ENCODE measurements around the gene ADCY2. TPM values are rescaled to one million over a fixed set of nuclear protein-coding genes. Genes with fewer than 3 reads are reported as not detected.

Gene ADCY2
- total RNA-seq, 1 experiment from 2014 or later = 0.21 TPM

DNA sequence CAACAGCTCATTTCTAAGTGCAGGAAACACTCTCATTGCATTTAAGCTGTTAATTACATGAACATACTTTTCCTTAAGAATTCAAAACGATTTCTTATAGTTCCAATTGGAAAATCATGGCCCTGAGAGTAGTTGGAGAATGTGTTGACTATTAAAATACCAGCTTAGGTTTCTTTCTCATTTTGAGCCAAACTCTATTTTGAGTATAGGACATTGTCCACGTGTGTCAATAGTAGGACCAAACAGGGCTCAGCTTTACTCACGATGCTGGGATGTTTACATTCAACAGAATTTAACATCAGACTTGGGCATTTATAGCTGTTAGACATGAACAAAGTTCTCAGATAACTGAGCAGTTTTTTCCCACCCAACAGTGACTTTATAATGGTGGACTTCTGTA lies 39.6 kb downstream of the ADCY2 start:
- Histone ChIP-seq H3K4me1 (replicated peaks) (no peaks in the 10 kb centered on the region), H3K36me3 (no peaks in the 10 kb centered on the region), H3K4me3 (no peak overlapping the region), H3K9me3 (replicated peaks) (0 out of 2 replicates have a peak, but pooled peaks cover 3% of the 10 kb centered on the region), H3K27ac (no peak overlapping the region), H3K27me3 (replicated peaks) (no peaks in the 10 kb centered on the region)
- DNase-seq (ENCODE audit: low read depth in 1 of 2, low spot score in 2 of 2) = no peak

DNA sequence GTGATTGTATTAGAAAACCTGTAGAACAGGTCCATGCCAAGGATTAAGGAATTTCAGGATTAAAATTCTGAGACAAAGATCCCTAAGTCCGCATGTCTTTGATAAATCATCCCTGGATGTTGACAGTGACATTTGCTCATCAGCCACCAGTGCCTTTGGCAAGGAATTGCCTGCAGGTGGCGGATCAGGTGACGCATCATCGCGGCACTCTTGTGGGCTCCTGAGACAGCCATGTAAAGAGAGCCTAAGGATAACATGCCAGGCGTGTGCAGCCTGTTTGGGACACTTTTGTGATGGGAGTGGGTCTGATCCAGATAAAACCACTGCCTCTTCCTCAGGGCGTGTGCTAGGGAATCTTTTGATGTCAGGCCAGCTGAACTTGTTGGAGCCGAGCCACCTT lies 40.6 kb downstream of the ADCY2 start:
- no peak overlapping the region for H3K4me3 ChIP-seq
- H3K9me3 ChIP-seq (replicated peaks) = 0 out of 2 replicates have a peak, but pooled peaks cover 3% of the 10 kb centered on the region
- no peak overlapping the region for H3K27ac ChIP-seq
- no peaks in the 10 kb centered on the region for H3K4me1 ChIP-seq (replicated peaks)
- H3K36me3 ChIP-seq = no peaks in the 10 kb centered on the region
- DNase-seq (ENCODE audit: low read depth in 1 of 2, low spot score in 2 of 2) = no peak
- H3K27me3 ChIP-seq (replicated peaks) = no peaks in the 10 kb centered on the region

DNA sequence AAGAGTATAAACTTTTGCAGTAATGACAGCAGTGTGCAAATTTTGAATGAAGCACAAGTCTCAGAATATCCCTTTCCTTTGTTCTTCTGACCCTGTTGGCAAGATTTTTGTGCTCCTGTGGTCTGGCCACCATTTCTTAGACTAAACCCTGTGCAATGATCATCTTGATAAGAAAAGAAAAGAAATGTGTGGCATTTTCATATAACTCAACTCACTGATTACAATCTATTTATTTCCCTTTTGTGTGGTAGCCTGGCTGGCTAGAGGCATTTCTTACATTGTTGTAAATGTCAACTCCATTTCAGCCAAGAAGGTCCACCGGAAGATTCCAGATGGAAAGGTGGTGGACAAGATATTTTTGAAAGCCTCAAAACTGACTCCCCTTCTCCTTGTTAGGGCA lies 41.9 kb downstream of the ADCY2 start:
- H3K9me3 ChIP-seq (replicated peaks) = 0 out of 2 replicates have a peak, but pooled peaks cover 3% of the 10 kb centered on the region
- no peaks in the 10 kb centered on the region for H3K36me3 ChIP-seq
- no peak overlapping the region for H3K27ac ChIP-seq
- DNase-seq (ENCODE audit: low read depth in 1 of 2, low spot score in 2 of 2) = no peak
- no peaks in the 10 kb centered on the region; the same call in 1 of the 2 replicates for H3K27me3 ChIP-seq (replicated peaks)
- no peaks in the 10 kb centered on the region for H3K4me1 ChIP-seq (replicated peaks)
- H3K4me3 ChIP-seq = no peak overlapping the region

DNA sequence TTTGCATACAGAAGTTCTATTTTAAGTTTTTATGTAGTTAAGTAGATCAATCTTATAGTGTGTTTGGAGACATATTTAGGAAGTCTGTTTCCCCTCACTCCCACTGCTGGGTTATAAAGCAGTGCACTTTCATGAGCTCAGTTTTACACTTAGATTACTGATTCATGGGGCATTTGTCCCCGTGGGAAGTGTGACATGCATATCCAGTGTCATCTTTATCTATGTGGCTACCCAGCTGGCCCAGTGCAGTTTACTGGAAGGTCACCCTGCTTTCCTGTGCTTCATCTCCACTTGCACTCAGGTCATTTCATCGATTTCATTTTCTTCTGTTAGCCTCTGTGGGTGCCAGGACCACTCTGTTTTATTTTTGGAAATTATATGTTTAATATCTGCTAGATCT lies 49.1 kb downstream of the ADCY2 start:
- H3K36me3 ChIP-seq = no peaks in the 10 kb centered on the region
- no peaks in the 10 kb centered on the region for H3K4me1 ChIP-seq (replicated peaks)
- no peak for DNase-seq (ENCODE audit: low read depth in 1 of 2, low spot score in 2 of 2)
- no peak overlapping the region for H3K4me3 ChIP-seq
- H3K27ac ChIP-seq = no peak overlapping the region
- H3K27me3 ChIP-seq (replicated peaks) = no peaks in the 10 kb centered on the region; the same call in 1 of the 2 replicates
- H3K9me3 ChIP-seq (replicated peaks) = no peaks in the 10 kb centered on the region

DNA sequence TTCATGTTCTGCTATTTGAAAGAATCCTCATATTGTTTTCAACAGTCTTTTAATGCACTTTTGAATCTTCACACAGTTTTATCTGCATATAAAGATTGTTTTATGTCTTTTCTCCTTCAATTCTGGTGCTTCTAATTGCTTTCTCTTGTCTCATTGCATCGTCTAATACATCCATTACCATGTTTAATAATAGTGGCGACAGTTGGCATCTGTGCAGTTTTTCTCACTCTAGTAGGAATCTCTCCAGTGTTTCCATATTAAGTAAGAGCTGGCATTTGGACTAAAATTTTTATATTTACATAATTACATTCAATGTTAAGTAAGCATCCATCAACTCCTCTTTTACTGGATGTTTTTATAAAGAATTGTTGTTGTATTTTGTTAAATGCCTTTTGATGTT lies 49.9 kb downstream of the ADCY2 start:
- H3K4me1 ChIP-seq (replicated peaks) = no peaks in the 10 kb centered on the region
- H3K36me3 ChIP-seq = no peaks in the 10 kb centered on the region
- DNase-seq (ENCODE audit: low read depth in 1 of 2, low spot score in 2 of 2) = no peak
- no peak overlapping the region for H3K4me3 ChIP-seq
- H3K9me3 ChIP-seq (replicated peaks) = no peaks in the 10 kb centered on the region
- H3K27ac ChIP-seq = no peak overlapping the region
- H3K27me3 ChIP-seq (replicated peaks) = no peaks in the 10 kb centered on the region; the same call in 1 of the 2 replicates

DNA sequence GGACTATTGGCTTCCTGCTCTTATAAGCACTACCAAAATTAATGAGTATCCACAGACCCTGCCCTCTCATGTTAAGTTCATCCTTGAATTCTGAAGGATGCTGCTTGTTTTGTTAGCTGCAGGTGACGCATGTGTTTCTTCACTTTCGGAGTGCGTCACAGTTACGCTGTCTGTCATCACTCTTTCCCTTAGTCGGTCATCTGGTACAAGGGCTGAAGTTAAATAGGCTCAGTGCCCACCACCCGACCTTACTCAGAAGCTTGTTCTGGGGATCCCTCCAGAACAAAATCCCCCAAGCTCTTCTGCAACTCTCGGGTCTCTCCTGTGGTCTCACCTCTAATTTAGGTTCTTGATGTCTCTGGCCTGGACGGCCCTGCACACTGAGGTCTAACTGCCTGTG lies 51.0 kb downstream of the ADCY2 start:
- DNase-seq (ENCODE audit: low read depth in 1 of 2, low spot score in 2 of 2) = no peak
- Histone ChIP-seq H3K4me3 (no peak overlapping the region), H3K27ac (no peak overlapping the region), H3K36me3 (no peaks in the 10 kb centered on the region), H3K4me1 (replicated peaks) (no peaks in the 10 kb centered on the region), H3K27me3 (replicated peaks) (no peaks in the 10 kb centered on the region; the same call in 1 of the 2 replicates), H3K9me3 (replicated peaks) (no peaks in the 10 kb centered on the region)

DNA sequence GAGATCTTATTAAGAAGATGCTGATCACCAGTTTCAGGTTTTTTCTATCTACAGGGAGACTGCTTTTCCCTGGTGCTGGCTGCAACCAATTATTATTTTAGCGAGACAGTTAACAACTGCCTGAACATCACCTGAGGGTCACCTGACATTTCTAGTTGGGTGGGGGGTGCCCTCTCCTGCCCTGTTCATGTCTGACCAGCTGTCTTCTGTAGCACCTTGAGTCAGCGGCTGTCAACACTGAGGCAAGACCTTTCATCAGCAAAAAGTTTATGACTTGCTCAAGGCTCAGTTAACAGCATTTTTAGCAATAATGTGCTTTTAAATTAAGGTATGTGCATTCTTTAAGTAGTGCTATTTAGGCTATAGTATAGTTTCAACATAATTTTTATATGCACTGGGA lies 58.0 kb downstream of the ADCY2 start:
- H3K27me3 ChIP-seq (replicated peaks) = no peaks in the 10 kb centered on the region
- no peak overlapping the region for H3K4me3 ChIP-seq

DNA sequence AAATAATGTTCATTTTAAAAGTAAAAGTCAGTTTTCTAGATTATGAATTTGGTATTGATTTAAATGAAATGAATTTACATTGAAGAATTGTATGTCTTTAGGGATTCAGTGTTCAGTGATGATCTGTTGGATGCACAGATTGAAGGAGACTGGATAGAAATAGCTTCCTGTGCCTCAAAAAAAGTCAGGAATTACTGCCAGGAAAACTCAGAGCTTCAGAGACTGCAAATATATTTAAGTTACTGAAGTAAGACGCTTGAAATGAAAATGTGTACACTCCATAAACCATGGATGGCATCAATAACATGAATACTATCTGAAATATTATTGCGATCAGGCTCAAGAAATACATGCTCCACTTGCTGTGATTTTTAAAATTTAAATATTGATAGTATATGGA lies 60.3 kb downstream of the ADCY2 start:
- DNase-seq (ENCODE audit: low read depth in 1 of 2, low spot score in 2 of 2) = no peak
- Histone ChIP-seq H3K9me3 (replicated peaks) (no peaks in the 10 kb centered on the region), H3K36me3 (no peaks in the 10 kb centered on the region), H3K4me3 (no peak overlapping the region), H3K27me3 (replicated peaks) (no peaks in the 10 kb centered on the region), H3K27ac (no peak overlapping the region), H3K4me1 (replicated peaks) (no peaks in the 10 kb centered on the region)

More for the DNA sequence above, 58.0 kb downstream of the ADCY2 start:
- no peak for DNase-seq (ENCODE audit: low read depth in 1 of 2, low spot score in 2 of 2)
- Histone ChIP-seq H3K36me3 (no peaks in the 10 kb centered on the region), H3K9me3 (replicated peaks) (no peaks in the 10 kb centered on the region), H3K4me1 (replicated peaks) (no peaks in the 10 kb centered on the region), H3K27ac (no peak overlapping the region)

DNA sequence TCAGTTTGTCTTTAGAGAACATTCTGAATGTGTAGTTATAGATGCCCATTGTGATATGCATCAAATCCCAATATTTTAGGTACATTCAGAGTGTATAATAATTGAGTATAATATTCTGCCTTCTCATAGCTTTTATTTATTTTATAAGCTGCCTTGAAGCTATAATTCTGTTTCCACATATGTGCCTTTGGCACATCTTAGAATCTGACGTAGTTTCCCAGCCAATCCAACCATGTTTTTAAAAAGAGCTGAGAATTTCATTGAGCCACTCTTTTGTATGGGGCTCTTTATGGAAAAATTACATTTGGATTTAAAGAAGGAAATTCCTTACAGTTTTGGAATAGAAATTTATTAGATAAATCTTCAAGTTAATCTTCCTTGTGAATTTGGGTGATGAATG lies 65.4 kb downstream of the ADCY2 start:
- no peak overlapping the region for H3K4me3 ChIP-seq
- H3K27ac ChIP-seq = no peak overlapping the region
- H3K36me3 ChIP-seq = no peaks in the 10 kb centered on the region
- H3K27me3 ChIP-seq (replicated peaks) = no peaks in the 10 kb centered on the region
- DNase-seq (ENCODE audit: low read depth in 1 of 2, low spot score in 2 of 2) = no peak
- H3K9me3 ChIP-seq (replicated peaks) = no peaks in the 10 kb centered on the region
- H3K4me1 ChIP-seq (replicated peaks) = no peaks in the 10 kb centered on the region

DNA sequence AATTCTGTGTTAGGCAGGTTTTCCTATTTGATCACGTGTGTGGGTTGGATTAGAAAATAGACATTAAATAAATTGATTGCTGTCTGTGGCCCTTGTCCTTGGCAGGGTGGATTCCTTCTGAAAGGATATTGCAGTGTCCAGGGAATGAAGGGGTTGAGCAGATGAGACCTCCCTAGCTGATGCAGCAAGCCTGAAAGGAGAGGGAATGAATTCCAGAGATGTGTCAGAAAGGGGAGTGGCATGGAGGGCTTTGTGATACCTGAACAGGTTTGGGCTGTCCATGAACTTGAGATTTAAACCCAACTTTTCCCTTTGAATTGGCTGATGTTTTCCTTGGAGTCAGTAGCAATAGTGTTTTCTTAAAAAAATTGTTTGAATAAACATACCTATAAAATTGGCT lies 66.8 kb downstream of the ADCY2 start:
- DNase-seq (ENCODE audit: low read depth in 1 of 2, low spot score in 2 of 2) = no peak
- Histone ChIP-seq H3K4me3 (no peak overlapping the region), H3K27me3 (replicated peaks) (no peaks in the 10 kb centered on the region), H3K27ac (no peak overlapping the region), H3K36me3 (no peaks in the 10 kb centered on the region), H3K9me3 (replicated peaks) (no peaks in the 10 kb centered on the region), H3K4me1 (replicated peaks) (no peaks in the 10 kb centered on the region)

DNA sequence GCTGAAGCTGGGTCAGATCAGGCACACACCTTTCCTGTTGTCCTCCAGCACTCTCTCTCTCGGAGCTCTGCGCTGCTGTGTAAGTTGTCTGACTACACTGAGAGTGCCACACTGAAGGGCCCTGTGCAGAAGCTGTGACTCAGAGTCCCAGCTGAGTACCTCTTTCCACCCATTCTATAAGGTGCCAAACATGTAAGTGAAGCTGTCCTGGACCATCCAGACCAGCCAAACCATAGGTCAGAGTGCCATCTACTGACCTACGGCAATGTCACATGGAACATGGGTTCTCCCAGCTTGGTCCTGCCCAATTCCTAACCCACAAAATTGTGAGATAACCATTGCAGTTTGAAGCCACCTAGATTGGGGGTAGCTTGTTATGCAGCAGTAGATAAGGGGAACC lies 68.2 kb downstream of the ADCY2 start:
- H3K36me3 ChIP-seq = no peaks in the 10 kb centered on the region
- no peaks in the 10 kb centered on the region for H3K9me3 ChIP-seq (replicated peaks)
- no peaks in the 10 kb centered on the region for H3K27me3 ChIP-seq (replicated peaks)
- H3K27ac ChIP-seq = no peak overlapping the region
- no peak overlapping the region for H3K4me3 ChIP-seq
- no peaks in the 10 kb centered on the region for H3K4me1 ChIP-seq (replicated peaks)
- DNase-seq (ENCODE audit: low read depth in 1 of 2, low spot score in 2 of 2) = no peak

DNA sequence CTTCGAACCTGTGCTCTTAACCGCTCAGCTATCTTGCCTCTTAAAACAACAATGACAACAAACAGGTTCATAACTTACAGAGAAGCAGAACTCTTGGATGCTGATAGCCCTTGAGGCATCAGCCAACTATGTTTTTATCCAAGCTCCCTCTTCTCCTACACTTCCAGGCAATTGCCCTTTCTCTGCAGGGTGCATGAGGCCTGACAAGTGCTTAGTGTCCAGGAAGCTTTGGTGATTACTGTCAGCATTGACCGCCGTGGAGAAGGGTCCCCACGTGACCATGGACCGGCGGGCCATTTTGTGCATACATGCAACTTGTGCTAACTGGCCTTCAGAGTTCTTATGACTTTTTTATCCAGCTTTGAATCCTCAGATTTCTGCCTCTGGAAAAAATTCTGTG lies 71.2 kb downstream of the ADCY2 start:
- H3K27me3 ChIP-seq (replicated peaks) = no peaks in the 10 kb centered on the region
- no peaks in the 10 kb centered on the region for H3K9me3 ChIP-seq (replicated peaks)
- H3K36me3 ChIP-seq = no peaks in the 10 kb centered on the region
- H3K4me1 ChIP-seq (replicated peaks) = no peaks in the 10 kb centered on the region
- H3K4me3 ChIP-seq = no peak overlapping the region
- no peak for DNase-seq (ENCODE audit: low read depth in 1 of 2, low spot score in 2 of 2)
- H3K27ac ChIP-seq = no peak overlapping the region

DNA sequence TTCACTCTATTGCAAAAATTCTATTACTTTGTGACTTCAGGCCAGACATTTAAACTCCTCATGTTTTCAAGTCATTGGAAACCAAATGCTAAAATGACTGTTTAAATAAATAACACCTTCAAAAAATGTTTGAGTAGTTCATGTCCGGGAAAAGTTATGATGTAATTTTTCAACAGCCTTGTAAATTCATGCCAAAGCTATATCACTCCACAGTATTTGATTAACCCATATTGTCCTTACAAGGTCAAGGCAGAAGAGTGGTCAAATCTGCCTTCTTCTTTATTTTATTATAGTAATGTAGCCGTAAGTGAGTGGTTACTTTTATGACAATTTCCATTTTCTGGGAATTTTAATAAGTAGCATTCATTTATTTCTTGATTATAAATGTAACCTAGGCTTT lies 72.8 kb downstream of the ADCY2 start:
- no peaks in the 10 kb centered on the region; the same call in 1 of the 2 replicates for H3K9me3 ChIP-seq (replicated peaks)
- H3K27me3 ChIP-seq (replicated peaks) = no peaks in the 10 kb centered on the region
- no peaks in the 10 kb centered on the region for H3K36me3 ChIP-seq
- no peak overlapping the region for H3K4me3 ChIP-seq
- DNase-seq (ENCODE audit: low read depth in 1 of 2, low spot score in 2 of 2) = no peak
- no peaks in the 10 kb centered on the region for H3K4me1 ChIP-seq (replicated peaks)
- no peak overlapping the region for H3K27ac ChIP-seq

DNA sequence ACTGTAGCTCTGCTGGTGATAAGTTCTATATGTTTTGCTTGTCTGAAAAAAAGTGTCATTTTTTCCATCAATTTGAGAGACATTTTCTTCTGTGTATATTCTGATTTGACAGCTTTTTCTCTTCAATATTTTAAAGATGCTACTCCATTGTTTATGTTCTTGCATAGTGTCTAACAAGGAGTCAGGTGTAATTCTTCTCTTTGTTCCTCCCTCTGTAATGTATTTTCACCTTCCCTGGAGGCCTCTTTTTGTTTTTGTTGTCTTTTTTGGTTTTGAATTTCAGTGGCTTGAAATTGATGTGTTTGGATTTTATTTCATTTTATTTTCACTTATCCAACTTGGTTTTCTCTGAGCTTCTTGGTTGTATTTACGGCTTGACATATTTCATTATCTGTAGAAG lies 75.8 kb downstream of the ADCY2 start:
- Histone ChIP-seq H3K4me1 (replicated peaks) (no peaks in the 10 kb centered on the region), H3K27ac (no peak overlapping the region), H3K4me3 (no peak overlapping the region), H3K36me3 (no peaks in the 10 kb centered on the region), H3K27me3 (replicated peaks) (no peaks in the 10 kb centered on the region), H3K9me3 (replicated peaks) (no peaks in the 10 kb centered on the region; the same call in 1 of the 2 replicates)
- DNase-seq (ENCODE audit: low read depth in 1 of 2, low spot score in 2 of 2) = no peak

DNA sequence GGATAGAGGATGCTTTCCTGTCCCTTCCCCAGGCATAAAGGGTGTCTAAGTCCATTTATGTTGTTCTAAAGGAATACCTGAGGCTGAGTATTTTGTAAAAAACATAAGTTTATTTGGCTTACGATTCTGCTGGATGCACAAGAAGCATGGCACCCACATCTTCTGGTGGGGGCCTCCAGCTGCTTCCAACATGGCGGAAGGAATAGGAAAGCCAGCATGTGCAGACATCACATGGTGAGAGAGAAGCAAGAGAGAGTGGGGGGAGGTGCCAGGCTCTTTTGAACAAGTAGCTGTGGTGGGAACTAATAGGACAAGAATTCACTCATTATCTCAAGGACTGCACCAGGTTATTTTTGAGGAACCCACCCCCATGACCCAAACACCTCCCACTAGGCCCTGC lies 77.2 kb downstream of the ADCY2 start:
- no peak for DNase-seq (ENCODE audit: low read depth in 1 of 2, low spot score in 2 of 2)
- no peak overlapping the region for H3K4me3 ChIP-seq
- H3K9me3 ChIP-seq (replicated peaks) = no peaks in the 10 kb centered on the region; the same call in 1 of the 2 replicates
- H3K4me1 ChIP-seq (replicated peaks) = no peaks in the 10 kb centered on the region
- H3K36me3 ChIP-seq = no peaks in the 10 kb centered on the region
- H3K27ac ChIP-seq = no peak overlapping the region
- no peaks in the 10 kb centered on the region for H3K27me3 ChIP-seq (replicated peaks)

Measured in SJSA1 (cell line).